ENCODE results near the gene VGF.
"Not testable (repeated sequence)": the region's sequence is repeated elsewhere in the genome, so short reads cannot be mapped to it uniquely, and the experiment has no call there.

VGF gene

GRCh38 chr7:101199522-101199921, 34.2 kb upstream of the VGF start:
- peaks cover 35% of the 10 kb centered on the region for H3K27me3 Mint-ChIP-seq

GRCh38 chr7:101198476-101198875, 33.1 kb upstream of the VGF start:
- Mint-ChIP-seq H3K4me3 (no peak overlapping the region), H3K36me3 (ENCODE audit: low read depth) (no peaks in the 10 kb centered on the region), H3K9me3 (no peaks in the 10 kb centered on the region), H3K4me1 (ENCODE audit: low read depth) (peaks cover 4% of the 10 kb centered on the region), H3K27me3 (peaks cover 30% of the 10 kb centered on the region), H3K27ac (no peak overlapping the region)

More at GRCh38 chr7:101199522-101199921, 34.2 kb upstream of the VGF start:
- not testable (repeated sequence) for H3K27ac Mint-ChIP-seq; H3K9me3 Mint-ChIP-seq; H3K4me1 Mint-ChIP-seq (ENCODE audit: low read depth); H3K36me3 Mint-ChIP-seq (ENCODE audit: low read depth); H3K4me3 Mint-ChIP-seq

- no peak overlapping the region for H3K4me3 Mint-ChIP-seq
- no peak overlapping the region for H3K27ac Mint-ChIP-seq
- peaks cover 4% of the 10 kb centered on the region for H3K4me1 Mint-ChIP-seq (ENCODE audit: low read depth)
- peaks cover 28% of the 10 kb centered on the region for H3K27me3 Mint-ChIP-seq
- H3K9me3 Mint-ChIP-seq: no peaks in the 10 kb centered on the region
- H3K36me3 Mint-ChIP-seq (ENCODE audit: low read depth): no peaks in the 10 kb centered on the region
Observed at GRCh38 chr7:101197991-101198390, 32.6 kb upstream of the VGF start.

GRCh38 chr7:101195884-101196283, 30.5 kb upstream of the VGF start:
- no peaks in the 10 kb centered on the region for H3K36me3 Mint-ChIP-seq (ENCODE audit: low read depth)
- no peak overlapping the region for H3K4me3 Mint-ChIP-seq
- peaks cover 14% of the 10 kb centered on the region for H3K27me3 Mint-ChIP-seq
- H3K4me1 Mint-ChIP-seq (ENCODE audit: low read depth): peaks cover 5% of the 10 kb centered on the region
- H3K27ac Mint-ChIP-seq: no peak overlapping the region
- H3K9me3 Mint-ChIP-seq: no peaks in the 10 kb centered on the region

GRCh38 chr7:101189109-101189508, 23.7 kb upstream of the VGF start:
- H3K4me3 Mint-ChIP-seq: no peak overlapping the region
- H3K27me3 Mint-ChIP-seq: peaks cover 15% of the 10 kb centered on the region
- H3K4me1 Mint-ChIP-seq (ENCODE audit: low read depth): peaks cover 3% of the 10 kb centered on the region
- H3K9me3 Mint-ChIP-seq: no peaks in the 10 kb centered on the region
- no peak overlapping the region for H3K27ac Mint-ChIP-seq
- H3K36me3 Mint-ChIP-seq (ENCODE audit: low read depth): no peaks in the 10 kb centered on the region

- H3K4me1 Mint-ChIP-seq (ENCODE audit: low read depth): no peaks in the 10 kb centered on the region
- H3K27ac Mint-ChIP-seq: no peak overlapping the region
- H3K36me3 Mint-ChIP-seq (ENCODE audit: low read depth): no peaks in the 10 kb centered on the region
- no peaks in the 10 kb centered on the region for H3K9me3 Mint-ChIP-seq
- peaks cover 25% of the 10 kb centered on the region for H3K27me3 Mint-ChIP-seq
- H3K4me3 Mint-ChIP-seq: no peak overlapping the region
Observed at GRCh38 chr7:101186844-101187428, 21.6 kb upstream of the VGF start.

- peaks cover 25% of the 10 kb centered on the region for H3K27me3 Mint-ChIP-seq
- H3K4me3 Mint-ChIP-seq: no peak overlapping the region
- H3K4me1 Mint-ChIP-seq (ENCODE audit: low read depth): no peaks in the 10 kb centered on the region
- H3K27ac Mint-ChIP-seq: no peak overlapping the region
- H3K9me3 Mint-ChIP-seq: no peaks in the 10 kb centered on the region
- no peaks in the 10 kb centered on the region for H3K36me3 Mint-ChIP-seq (ENCODE audit: low read depth)
Observed at GRCh38 chr7:101186194-101186593, 20.8 kb upstream of the VGF start.

- Mint-ChIP-seq H3K27ac (no peak overlapping the region), H3K4me1 (ENCODE audit: low read depth) (peaks cover 5% of the 10 kb centered on the region), H3K4me3 (no peak overlapping the region), H3K27me3 (peaks cover 33% of the 10 kb centered on the region), H3K9me3 (no peaks in the 10 kb centered on the region), H3K36me3 (ENCODE audit: low read depth) (no peaks in the 10 kb centered on the region)
Observed at GRCh38 chr7:101185258-101185839, 20.0 kb upstream of the VGF start.

- Mint-ChIP-seq H3K4me1 (ENCODE audit: low read depth) (peaks cover 9% of the 10 kb centered on the region), H3K4me3 (no peak within 1 kb of the TSS)
Observed at GRCh38 chr7:101180130-101180755, 14.9 kb upstream of the VGF start, which contains the start of gene NAT16. Gene NAT16, minus strand, starts transcription at chr7:101180293. Its CDS starts 5,486 bp downstream, at chr7:101174807.

GRCh38 chr7:101179713-101180112, 14.3 kb upstream of the VGF start:
- Mint-ChIP-seq H3K4me3 (no peak overlapping the region), H3K9me3 (no peaks in the 10 kb centered on the region), H3K36me3 (ENCODE audit: low read depth) (no peaks in the 10 kb centered on the region), H3K4me1 (ENCODE audit: low read depth) (peaks cover 9% of the 10 kb centered on the region), H3K27me3 (peaks cover 64% of the 10 kb centered on the region), H3K27ac (no peak overlapping the region)

More at GRCh38 chr7:101180130-101180755, 14.9 kb upstream of the VGF start, which contains the start of gene NAT16:
- no peaks in the 10 kb centered on the region for H3K9me3 Mint-ChIP-seq
- no peak within 1 kb of the TSS for H3K27ac Mint-ChIP-seq
- H3K36me3 Mint-ChIP-seq (ENCODE audit: low read depth): no peaks in the 10 kb centered on the region
- peaks cover 63% of the 10 kb centered on the region for H3K27me3 Mint-ChIP-seq

GRCh38 chr7:101179117-101179516, 13.7 kb upstream of the VGF start:
- H3K9me3 Mint-ChIP-seq: no peaks in the 10 kb centered on the region
- H3K36me3 Mint-ChIP-seq (ENCODE audit: low read depth): no peaks in the 10 kb centered on the region
- H3K27me3 Mint-ChIP-seq: peaks cover 67% of the 10 kb centered on the region
- H3K4me3 Mint-ChIP-seq: no peak overlapping the region
- peaks cover 13% of the 10 kb centered on the region for H3K4me1 Mint-ChIP-seq (ENCODE audit: low read depth)
- H3K27ac Mint-ChIP-seq: no peak overlapping the region

- Mint-ChIP-seq H3K27me3 (peaks cover 75% of the 10 kb centered on the region), H3K4me3 (no peak overlapping the region), H3K4me1 (ENCODE audit: low read depth) (peaks cover 28% of the 10 kb centered on the region), H3K27ac (no peak overlapping the region), H3K9me3 (no peaks in the 10 kb centered on the region), H3K36me3 (ENCODE audit: low read depth) (no peaks in the 10 kb centered on the region)
Observed at GRCh38 chr7:101177644-101178043, 12.3 kb upstream of the VGF start.

GRCh38 chr7:101175664-101176063, 10.3 kb upstream of the VGF start:
- Mint-ChIP-seq H3K9me3 (no peaks in the 10 kb centered on the region), H3K4me3 (no peak overlapping the region), H3K27me3 (peaks cover 78% of the 10 kb centered on the region), H3K27ac (no peak overlapping the region), H3K4me1 (ENCODE audit: low read depth) (peaks cover 41% of the 10 kb centered on the region), H3K36me3 (ENCODE audit: low read depth) (no peaks in the 10 kb centered on the region)

- Mint-ChIP-seq H3K27ac (no peak overlapping the region), H3K27me3 (peaks cover 85% of the 10 kb centered on the region), H3K4me3 (peak overlapping the region; percentile 18)
Observed at GRCh38 chr7:101174322-101174854, 9.0 kb upstream of the VGF start.

GRCh38 chr7:101173752-101174244, 8.4 kb upstream of the VGF start:
- Mint-ChIP-seq H3K4me1 (ENCODE audit: low read depth) (peaks cover 49% of the 10 kb centered on the region), H3K27me3 (peaks cover 86% of the 10 kb centered on the region), H3K27ac (no peak overlapping the region), H3K9me3 (no peaks in the 10 kb centered on the region), H3K4me3 (peak overlapping the region; percentile 18), H3K36me3 (ENCODE audit: low read depth) (no peaks in the 10 kb centered on the region)

More at GRCh38 chr7:101174322-101174854, 9.0 kb upstream of the VGF start:
- Mint-ChIP-seq H3K9me3 (no peaks in the 10 kb centered on the region), H3K4me1 (ENCODE audit: low read depth) (peaks cover 48% of the 10 kb centered on the region), H3K36me3 (ENCODE audit: low read depth) (no peaks in the 10 kb centered on the region)

All from stimulated activated naive CD8-positive, alpha-beta T cell treated with anti-CD3 and anti-CD28 coated beads, Interleukin-15, Interleukin-2, amounts not matched to agents 100 ng/mL and 50 ng/mL, for 24 hours (primary cell).